GM18520 (cell line): ENCODE data around the gene PNKD.
A peak's percentile ranks its signal among the peaks of the same experiment; 100 is the strongest.

Experiments
- ATAC-seq: cut with Tn5 transposase; IDR thresholded peaks from one replicate; pipeline ENCODE4 v1.9.1; 2021; ENCODE audit not compliant: unreplicated experiment

Gene PNKD, protein sequence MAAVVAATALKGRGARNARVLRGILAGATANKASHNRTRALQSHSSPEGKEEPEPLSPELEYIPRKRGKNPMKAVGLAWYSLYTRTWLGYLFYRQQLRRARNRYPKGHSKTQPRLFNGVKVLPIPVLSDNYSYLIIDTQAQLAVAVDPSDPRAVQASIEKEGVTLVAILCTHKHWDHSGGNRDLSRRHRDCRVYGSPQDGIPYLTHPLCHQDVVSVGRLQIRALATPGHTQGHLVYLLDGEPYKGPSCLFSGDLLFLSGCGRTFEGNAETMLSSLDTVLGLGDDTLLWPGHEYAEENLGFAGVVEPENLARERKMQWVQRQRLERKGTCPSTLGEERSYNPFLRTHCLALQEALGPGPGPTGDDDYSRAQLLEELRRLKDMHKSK

DNA sequence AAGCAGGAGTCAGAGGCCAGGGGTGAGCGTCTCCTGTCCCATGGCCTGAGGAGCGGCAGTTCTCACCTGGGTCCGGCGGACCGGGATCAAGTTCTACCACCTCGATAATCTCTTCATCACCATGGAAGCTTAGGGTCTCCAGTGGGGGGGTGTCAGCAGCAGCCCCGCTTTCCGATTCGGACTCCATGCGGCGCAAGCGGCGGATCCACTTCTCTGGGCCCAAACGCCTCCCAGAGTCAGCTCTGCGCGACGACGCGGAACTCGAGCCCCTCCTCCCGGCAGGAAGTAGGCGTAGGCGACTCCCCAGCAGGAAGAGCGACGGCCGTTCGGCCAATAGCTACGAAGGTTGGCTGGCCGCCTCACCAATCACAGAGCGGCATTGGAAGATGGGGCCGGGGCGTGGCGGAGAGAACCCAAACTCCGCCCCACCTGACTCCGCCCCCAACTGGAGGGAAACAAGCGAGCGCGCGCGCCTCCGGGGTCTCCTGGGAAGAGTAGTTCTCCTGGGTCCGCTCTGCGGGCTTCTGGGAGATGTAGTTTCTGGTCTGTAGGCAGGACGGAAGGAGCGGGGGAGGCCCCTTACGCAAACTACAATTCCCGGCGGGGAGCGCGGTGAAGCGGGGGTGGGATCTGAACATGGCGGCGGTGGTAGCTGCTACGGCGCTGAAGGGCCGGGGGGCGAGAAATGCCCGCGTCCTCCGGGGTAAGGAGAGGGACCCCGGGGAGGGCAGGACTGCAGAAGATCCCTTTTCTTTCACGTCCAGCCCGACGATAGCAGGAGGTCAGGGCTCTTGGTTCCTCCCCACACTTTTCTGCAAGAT lies at the start of gene PNKD, which contains the start of gene AAMP:
PNKD (plus strand) TSS at position 620 of the 821 bp plus-strand sequence; CDS start at position 637, 17 bp downstream.
AAMP (minus strand) TSS at position 238 of the 821 bp plus-strand sequence; CDS start at position 187, 51 bp downstream.
- peak; percentile 92 for ATAC-seq

DNA sequence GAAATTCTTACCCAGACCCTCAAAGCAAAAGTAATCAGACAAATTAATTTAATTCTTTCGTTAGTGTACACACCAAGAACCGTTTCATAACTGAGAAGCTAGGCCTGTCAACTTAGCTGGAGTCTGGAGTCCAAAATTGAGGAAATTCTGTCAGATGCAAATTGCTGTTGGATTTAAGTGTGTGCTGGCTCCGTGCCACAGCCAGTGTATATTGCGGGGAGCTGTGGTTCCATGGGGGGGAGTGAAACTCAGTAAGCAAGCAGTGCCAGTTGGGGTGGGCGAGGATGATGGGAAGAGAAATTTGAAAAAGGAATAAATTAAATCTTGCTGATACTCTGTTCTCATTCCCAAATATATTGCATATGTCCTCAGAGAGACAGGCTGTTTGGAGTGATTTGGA lies 49.3 kb upstream of the PNKD start:
- ATAC-seq: no peak

DNA sequence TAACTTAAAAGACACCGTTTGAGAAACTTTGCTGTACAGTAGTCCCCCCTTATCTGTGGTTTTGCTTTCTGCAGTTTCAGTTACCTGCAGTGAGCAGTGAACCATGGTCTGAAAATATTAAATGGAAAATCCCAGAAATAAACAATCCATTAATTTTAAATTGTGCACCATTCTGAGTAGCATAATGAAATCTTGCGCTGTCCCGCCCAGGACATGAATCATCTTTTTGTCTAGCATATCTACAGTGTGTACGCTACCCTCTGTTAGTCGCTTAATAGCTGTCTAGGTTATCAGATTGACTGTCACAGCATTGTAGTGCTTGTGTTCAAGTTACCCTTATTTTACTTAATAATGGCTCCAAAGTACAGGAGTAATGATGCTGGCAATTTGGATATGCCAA lies 47.3 kb upstream of the PNKD start:
- no peak for ATAC-seq

DNA sequence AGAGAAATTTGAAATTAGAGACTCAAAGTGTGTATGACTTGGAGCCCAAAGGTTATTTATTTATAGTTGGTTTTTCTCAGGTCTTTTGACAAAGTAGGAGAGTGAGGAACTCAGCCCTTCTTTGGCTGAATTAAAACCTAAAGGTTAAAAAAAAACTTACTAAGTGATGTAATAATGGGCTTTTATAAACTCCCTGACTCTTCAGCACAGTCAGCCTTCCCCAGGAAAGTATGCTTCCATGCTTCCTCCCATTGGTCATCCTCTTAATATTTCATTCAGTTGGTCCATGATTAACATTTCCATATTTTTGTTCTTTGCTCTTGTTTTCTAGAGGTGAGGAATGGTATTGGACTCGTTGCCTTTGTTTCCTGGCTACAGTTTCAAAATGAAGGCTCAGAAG lies 46.1 kb upstream of the PNKD start:
- ATAC-seq: no peak

DNA sequence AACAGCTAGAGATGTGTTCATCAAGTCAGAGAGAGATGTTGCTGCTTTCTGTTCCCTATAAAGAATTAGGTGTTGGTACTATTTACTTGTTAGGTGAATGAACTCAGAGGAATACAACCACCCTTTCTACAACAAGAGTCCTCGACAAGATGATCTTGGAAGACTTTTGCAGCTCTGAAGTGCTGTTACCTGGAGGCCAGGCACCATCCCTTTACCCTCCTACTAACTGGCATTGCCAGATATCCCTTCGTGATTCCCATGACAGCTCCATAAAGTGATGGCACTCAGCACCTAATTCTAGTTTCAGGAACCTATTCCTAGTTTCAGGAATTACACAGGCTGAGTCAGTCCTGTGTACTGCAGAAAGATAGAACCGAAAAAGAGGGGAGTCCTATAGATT lies 43.4 kb upstream of the PNKD start:
- ATAC-seq: no peak

DNA sequence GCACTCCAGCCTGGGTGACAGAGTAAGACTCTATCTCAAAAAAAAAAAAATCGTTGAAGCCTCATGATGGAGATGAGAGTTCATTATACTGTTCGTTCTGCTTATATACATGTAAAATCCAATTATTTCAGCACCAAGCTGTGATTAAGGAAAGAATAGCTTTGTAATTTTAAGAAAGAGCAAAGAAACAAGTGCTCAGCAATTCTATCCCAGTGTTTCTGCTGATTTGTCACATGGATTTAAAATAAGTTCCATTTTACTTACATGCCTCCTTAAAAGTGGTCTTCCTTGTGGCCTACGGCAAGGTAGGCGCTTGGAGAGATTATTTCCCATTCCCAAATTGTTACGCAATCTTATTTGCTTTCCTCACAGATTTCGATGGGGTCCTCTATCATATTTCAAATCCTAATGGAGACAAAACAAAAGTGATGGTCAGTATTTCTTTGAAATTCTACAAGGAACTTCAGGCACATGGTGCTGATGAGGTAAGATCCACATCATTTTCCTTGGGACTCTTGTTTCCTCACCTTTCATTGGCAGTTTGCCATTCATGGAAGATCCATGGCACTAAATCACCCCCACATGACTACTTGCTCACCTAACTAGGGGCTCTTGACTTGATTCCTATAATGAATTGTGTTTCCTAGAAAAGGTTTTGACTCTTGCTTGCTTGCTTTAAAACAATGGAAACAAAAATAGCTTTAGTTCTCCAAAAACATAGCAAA lies 41.8 kb upstream of the PNKD start:
- ATAC-seq: no peak

DNA sequence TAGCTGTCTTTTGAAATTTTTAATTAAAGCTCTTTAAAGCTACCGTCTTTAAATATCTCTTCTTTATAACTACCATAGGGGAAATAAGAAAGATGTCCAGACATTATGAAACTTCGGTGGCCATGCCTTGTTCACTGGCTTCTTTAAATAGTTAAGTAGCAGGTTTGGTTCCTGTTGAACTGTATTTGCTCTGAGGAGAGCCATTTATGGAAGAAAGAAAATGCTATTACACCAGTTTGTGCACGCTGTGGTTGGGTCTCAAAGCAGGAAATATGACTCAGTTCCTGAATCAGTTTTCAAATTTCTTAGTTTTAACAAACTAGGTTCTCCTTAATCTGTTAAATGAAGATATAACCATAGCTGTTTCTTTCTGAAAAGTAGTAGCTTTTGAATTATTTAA lies 41.1 kb upstream of the PNKD start:
- peak; percentile 71 for ATAC-seq

DNA sequence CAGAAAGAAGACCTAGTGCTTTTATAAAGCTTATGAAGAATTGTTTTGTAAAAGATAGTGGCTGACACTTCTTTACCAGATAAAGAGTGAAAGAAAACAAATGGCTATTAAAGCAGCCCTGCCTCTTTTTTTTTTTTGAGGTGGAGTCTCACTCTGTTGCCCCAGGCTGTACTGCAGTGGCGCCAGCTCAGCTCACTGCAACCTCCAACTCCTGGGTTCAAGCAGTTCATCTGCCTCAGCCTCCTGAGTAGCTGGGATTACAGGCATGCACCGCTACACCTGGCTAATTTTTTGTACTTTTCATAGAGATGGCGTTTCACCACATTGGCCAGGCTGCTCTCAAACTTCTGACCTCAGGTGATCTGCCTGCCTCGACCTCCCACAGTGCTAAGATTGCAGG lies 40.5 kb upstream of the PNKD start:
- ATAC-seq: no peak

DNA sequence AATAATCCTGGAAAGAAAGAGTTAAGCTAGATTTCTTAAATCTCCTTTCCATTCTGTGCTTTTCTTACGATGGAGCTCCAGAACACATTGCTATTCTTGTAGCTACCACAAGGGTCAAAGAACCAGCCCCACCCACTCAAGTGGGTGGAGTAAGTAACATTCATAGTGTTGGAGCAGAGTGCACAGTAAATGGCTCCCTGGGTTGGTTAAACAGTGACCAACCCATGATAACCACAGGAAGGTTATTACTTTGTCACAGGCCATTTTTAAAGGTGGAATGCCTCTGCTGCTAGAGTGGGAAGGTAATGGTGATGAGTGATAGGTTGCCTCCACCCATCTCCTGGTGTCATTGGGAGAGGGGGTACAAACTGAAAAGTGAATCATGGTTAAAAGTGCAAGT lies 39.4 kb upstream of the PNKD start:
- ATAC-seq: peak; percentile 35

DNA sequence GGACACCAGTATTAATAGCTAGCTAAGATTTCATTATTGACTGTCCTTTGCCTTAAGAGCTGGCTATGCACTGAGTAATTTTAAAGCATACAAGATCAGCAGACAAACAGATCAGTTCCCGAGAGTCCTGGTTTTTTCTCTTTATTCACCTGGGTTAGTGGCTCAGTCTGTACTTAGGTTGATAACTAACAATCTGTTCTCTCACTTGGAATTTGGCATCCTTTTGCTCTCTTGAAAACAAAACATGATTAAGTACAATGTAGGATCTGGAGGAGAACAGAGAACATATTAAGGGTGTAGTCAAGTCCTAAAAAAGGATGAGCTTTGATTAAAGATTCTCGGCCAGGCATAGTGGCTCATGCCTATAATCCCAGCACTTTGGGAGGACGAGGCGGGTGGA lies 36.8 kb upstream of the PNKD start:
- ATAC-seq: no peak

DNA sequence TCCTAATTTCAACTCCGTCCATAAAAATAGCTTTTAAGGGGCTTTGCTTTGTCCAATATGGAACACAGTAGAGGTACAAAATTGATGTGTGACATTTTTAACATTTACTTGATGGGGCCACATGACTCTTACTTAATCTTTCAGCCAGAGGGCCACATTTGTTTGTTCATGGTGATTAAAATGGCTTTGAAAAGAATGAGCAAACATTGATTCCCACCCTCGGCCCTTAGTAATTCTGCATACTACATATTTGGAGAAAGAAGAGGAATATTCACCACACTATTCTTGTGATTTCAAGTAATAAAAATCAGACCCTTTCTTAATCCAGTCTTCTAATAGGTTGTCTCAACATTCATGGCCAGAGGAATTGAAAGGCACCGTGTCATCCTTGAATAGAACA lies 35.8 kb upstream of the PNKD start:
- ATAC-seq: no peak

DNA sequence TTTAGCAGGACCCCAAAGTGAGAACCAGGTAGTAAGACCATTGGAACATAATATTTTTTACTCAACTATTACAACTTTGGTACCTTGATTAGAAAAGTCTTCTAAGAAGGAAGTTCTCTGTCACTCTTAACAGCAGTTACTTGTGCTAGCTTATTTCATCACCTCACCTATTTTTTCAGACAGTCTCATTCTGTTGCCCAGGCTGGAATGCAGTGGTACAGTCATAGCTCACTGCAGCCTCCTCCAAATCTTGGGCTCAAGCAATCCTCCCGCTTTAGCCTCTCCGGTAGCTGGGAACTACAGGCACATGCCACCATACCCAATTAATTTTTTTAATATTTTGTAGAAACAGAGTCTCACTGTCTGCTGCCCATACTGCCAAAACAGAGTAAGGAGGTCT lies 35.3 kb upstream of the PNKD start:
- ATAC-seq: no peak

DNA sequence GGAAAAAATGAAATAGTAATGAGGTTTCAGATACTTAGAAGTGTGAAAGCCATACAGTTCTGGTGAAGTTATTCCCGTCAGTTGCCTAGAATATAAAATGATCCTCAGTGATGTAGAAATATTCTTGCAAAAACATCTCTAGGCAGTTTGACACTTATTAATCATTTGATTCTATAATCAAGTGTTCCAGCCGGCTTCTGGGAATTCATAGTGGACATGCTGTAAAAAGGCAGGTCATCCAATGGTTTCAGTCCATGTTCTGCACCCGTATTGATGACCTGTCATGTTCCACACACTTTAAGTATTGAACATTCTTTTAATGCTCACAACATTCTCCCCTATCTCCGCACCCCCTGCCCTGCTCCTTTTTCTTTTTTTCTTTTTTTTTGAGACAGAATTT lies 33.5 kb upstream of the PNKD start:
- ATAC-seq: no peak

DNA sequence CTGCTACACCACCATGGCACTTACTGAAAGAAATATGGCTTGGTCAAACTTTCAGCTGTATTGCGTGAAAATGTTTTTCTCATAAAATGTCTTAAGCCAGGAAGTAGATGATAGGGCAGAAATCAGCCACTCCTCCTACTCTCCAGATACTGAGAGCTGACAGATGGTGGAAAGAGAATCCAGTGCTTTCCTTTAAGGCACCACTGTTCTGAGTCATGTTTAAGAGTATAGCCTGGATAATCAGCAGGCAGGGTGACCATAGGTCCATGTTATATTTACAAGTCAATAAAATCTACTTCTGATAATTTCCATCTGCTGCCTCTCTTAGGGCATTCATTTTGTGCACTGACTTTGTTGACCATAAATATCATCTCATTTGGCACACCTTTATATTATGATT lies 31.4 kb upstream of the PNKD start:
- no peak for ATAC-seq

DNA sequence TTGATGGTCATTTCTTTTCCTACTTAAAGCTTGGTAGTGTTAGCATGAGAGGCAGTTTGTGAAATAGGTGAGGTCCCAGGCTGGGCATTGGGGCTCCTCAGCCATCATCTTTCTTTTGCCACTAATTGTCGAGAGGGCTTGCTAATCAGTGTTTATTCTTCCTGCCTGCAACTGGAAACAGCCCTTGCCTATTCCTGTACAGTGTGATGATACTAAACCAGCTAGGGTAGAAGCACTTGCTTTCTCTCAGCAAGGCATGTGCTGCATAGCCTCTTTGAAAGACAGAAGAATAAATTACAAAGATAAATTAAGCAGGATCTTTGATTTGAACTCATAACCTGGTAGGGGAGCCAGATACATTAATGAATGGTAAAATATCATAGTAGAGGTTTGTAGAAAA lies 26.1 kb upstream of the PNKD start:
- no peak for ATAC-seq

DNA sequence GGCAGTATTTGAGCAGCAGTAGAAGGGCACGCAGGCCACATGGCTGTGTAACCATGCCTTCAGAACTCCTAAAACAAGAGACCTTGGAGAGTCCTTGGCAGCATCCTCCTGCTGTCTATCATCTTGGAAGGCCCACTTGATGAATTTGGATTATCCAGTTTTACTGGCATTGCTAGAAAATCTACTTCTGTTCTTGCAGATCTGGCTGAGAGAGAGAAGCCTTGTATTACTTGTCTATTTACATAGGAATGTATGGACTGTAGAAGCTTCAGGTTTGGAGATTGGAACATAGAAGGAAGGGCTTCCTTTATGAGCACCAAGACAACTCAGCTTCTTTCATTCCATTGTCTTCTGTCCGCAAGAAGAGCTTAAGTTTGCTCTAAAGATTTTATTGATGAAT lies 25.7 kb upstream of the PNKD start:
- ATAC-seq: no peak

DNA sequence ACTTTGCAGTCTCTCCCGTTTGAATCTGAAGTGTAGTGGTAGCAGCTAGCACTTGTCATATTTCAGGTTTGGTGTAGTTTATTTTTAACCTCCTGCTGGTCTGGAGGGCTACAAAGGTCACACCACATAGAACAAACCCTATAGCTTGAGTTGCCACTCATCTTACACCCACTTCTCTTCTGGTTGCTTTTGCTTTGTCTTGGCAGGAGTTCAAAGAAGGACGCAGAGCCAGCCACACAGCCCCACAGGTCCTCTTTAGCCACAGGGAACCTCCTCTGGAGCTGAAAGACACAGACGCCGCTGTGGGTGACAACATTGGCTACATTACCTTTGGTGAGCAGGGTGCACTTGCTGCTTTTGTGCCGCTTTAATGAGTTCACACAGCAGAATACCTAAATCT lies 25.1 kb upstream of the PNKD start:
- no peak for ATAC-seq

DNA sequence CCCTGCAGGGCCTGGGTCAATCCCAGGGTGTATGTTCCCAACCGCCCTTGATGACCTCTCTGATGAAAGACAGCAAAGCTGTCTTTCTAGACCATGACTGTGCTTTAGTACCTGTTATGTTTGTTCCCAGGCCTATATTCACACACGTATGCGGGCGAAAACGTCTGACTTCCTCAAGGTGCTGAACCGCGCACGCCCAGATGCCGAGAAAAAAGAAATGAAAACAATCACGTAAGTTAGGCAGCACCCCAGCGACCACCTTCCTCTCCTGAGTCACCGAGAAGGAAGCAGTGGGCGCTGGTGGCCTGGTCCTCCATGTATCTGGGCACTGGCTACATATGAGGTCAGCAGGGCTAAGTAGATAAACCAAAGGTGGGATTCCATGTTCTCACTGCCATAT lies 20.6 kb upstream of the PNKD start:
- ATAC-seq: no peak

DNA sequence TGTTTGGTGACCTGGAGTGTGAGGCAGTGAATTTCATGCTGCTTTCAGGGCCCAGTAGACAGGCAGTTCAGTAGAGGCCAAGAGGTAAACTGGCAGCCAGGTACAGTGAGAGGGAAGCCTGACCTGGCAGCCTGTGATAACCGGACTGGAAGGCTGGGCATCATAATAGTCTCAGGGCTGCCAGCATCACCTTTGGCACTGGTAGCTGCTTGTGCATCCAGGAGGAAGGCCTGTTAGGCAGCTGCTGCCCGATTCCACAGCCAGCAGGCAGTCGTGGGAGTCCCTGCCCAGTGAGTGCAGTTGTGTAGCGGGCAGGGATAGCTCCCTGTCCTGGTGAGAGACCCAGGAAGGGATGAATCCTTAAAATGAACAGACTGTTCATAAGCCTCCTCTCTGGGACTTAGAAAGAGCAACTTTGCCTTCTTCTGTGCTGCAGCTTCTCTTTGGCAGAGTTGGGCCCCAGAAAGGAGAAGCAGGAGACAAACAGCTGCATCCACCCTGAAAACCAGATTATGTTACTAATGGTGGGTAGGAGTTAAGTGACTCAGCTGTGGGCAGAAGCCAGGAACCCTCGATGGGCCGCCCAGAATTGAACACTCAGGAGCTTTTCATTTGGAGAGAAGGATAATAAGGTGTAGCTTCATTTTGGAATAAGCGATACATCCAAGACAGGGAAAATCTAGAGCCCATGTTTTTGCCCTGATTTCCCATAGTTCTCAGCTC lies 17.6 kb upstream of the PNKD start:
- no peak for ATAC-seq

DNA sequence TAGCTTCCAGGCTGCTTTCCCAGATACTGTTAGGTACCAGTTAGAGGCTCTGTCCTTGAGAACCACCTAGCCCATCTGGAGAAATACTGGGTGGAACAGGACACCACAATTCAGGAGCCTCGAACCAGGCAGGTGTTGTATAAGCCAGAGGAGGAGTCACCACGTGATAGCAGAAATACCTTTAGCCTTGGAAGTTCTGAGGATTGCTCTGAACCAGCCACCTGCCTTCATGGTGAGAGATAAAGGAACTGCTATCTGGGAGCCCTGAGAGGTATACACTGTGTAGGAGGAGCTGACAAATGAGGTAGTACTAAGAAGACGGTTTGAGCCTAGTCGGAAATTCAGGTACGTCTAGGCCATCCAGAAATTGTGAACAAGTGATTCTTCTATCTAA lies 17.1 kb upstream of the PNKD start:
- ATAC-seq: no peak

DNA sequence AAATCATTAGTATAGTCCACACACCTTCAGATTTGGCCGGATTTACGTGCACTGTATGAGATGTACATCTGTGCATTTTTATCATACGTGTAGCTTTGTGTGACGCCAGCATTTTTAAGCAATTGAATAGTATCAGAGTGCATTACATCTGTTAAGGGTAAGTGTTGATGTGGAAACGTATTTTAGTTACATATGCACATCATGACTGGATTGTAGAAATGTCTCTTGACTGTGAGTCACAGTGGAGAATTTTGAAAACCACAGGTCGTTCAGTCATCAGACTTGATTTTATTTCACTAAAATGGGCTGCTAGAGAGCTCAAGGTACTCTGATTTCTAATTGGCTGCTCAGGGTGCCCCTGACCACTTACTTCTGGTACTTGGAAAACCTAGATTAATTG lies 14.9 kb upstream of the PNKD start:
- ATAC-seq: no peak
